Activated CD4-positive, alpha-beta memory T cell treated with anti-CD3 and anti-CD28 coated beads, Interleukin-2, amount 10 ng/mL, durations not matched to agents 7 days and 5 days (primary cell): ENCODE measurements around the gene CTIF. TPM values are rescaled to one million over a fixed set of nuclear protein-coding genes. Genes with fewer than 3 reads are reported as not detected.

Experiments
- CTCF ChIA-PET: fragments of 350-600 bp; sonication (Branson Sonifier 250); formaldehyde crosslinking; loops from one replicate; lab custom pipeline; 2021; ENCODE audit warnings: antibody characterized with exemption, inconsistent platforms; lab: Charles Lee
- POLR2A ChIA-PET: fragments of 350-600 bp; sonication (Branson Sonifier 250); formaldehyde crosslinking; loops from one replicate; lab custom pipeline; 2021; ENCODE audit warnings: antibody characterized with exemption; lab: Charles Lee
- DNase-seq: peaks from one replicate; pipeline ENCODE4 v3.0.0-alpha.2; 2020
- H3K27ac Mint-ChIP-seq: one replicate; pipeline ENCODE4 v1.8.0; 2021; ENCODE audit warnings: mild to moderate bottlenecking, mixed read lengths
- H3K27me3 Mint-ChIP-seq: one replicate; pipeline ENCODE4 v1.8.0; 2021; ENCODE audit warnings: mixed read lengths
- H3K36me3 Mint-ChIP-seq: one replicate; pipeline ENCODE4 v1.8.0; 2021; ENCODE audit warnings: low read depth, mixed read lengths
- H3K4me1 Mint-ChIP-seq: one replicate; pipeline ENCODE4 v1.8.0; 2021; ENCODE audit warnings: mixed read lengths
- H3K4me3 Mint-ChIP-seq: one replicate; pipeline ENCODE4 v1.8.0; 2021; ENCODE audit warnings: mild to moderate bottlenecking, mixed read lengths
- H3K9me3 Mint-ChIP-seq: one replicate; pipeline ENCODE4 v1.8.0; 2021; ENCODE audit warnings: mixed read lengths
- total RNA-seq, 2 experiments: library from RNA; stranded (reverse); gene quantifications; one replicate each; pipeline ENCODE4 v1.2.3, GENCODE V29; 2021

The CTIF gene
- total RNA-seq, 2 experiments from 2014 or later, result 4.9 to 5.1 TPM

- ChIA-PET CTCF (no interaction called here), POLR2A (no interaction called here)
- H3K27me3 Mint-ChIP-seq, result no peaks in the 10 kb centered on the region
- no peaks in the 10 kb centered on the region for H3K4me1 Mint-ChIP-seq
- no peak overlapping the region for H3K4me3 Mint-ChIP-seq
- no peak overlapping the region for H3K27ac Mint-ChIP-seq
- H3K9me3 Mint-ChIP-seq, result no peaks in the 10 kb centered on the region
- DNase-seq, result no peak
- no peaks in the 10 kb centered on the region for H3K36me3 Mint-ChIP-seq
These were observed 97.6 kb downstream of the CTIF start for GRCh38 chr18:48636436-48636835.

- Mint-ChIP-seq H3K9me3 (no peaks in the 10 kb centered on the region), H3K4me1 (no peaks in the 10 kb centered on the region), H3K27me3 (peaks cover 4% of the 10 kb centered on the region), H3K27ac (no peak overlapping the region), H3K36me3 (no peaks in the 10 kb centered on the region), H3K4me3 (no peak overlapping the region)
- ChIA-PET POLR2A (no interaction called here), CTCF (interaction anchor here (1.1 kb wide), 1 partner anchor 162 kb away, joined by 4 read pairs; no protein-coding TSS in a partner anchor)
- DNase-seq, result no peak
These were observed 98.5 kb downstream of the CTIF start for GRCh38 chr18:48637081-48637990.

- POLR2A ChIA-PET, result no interaction called here
- Mint-ChIP-seq H3K36me3 (no peaks in the 10 kb centered on the region), H3K4me1 (no peaks in the 10 kb centered on the region), H3K27me3 (peaks cover 6% of the 10 kb centered on the region), H3K27ac (no peak overlapping the region), H3K4me3 (no peak overlapping the region), H3K9me3 (no peaks in the 10 kb centered on the region)
- CTCF ChIA-PET, result interaction anchor here (1.1 kb wide), 1 partner anchor 163 kb away, joined by 4 read pairs; no protein-coding TSS in a partner anchor
- DNase-seq, result no peak
These were observed 99.6 kb downstream of the CTIF start for GRCh38 chr18:48638451-48638850.

GRCh38 chr18:48638896-48639771 lies 100.3 kb downstream of the CTIF start:
- POLR2A ChIA-PET, result no interaction called here
- no peaks in the 10 kb centered on the region for H3K9me3 Mint-ChIP-seq
- DNase-seq, result no peak
- no peak overlapping the region for H3K27ac Mint-ChIP-seq
- no peak overlapping the region for H3K4me3 Mint-ChIP-seq
- H3K4me1 Mint-ChIP-seq, result no peaks in the 10 kb centered on the region
- H3K36me3 Mint-ChIP-seq, result no peaks in the 10 kb centered on the region
- H3K27me3 Mint-ChIP-seq, result peaks cover 6% of the 10 kb centered on the region
- CTCF ChIA-PET, result interaction anchor here (1.1 to 1.3 kb wide), 2 partner anchors 164 kb away, joined by 4 read pairs; no protein-coding TSS in a partner anchor

DNA sequence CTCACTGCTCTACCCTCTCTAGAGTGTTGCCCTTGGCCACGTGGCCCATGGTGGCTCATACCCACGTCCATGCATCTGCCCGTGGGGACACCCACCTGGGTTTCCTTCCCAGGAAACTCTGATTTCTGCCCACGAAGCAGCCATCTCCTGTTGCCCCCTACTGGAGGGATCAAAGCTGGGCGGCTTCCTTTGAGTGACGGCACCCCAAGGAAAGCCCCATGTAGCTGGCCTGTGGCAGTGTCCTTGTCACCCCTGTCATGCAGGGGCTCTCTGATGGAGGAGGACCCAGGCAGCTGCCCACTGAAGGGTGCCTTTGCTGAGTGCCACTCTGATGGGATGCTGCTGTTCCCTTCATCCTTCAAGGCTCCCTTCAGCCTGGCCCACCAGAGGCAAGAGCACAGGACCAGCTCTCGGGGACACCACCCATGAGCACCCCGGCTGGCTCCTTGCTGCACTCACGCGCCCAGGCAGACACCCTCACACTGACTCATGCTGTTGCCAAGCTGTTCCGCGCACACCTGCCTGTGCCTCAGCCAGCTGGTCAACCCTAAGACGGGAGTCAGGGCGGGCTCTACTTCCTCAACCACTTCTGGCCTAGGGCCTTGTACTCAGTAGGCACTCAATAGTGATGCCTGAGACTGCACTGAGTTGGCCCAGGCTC lies 101.1 kb downstream of the CTIF start:
- POLR2A ChIA-PET, result no interaction called here
- H3K4me3 Mint-ChIP-seq, result no peak overlapping the region

DNA sequence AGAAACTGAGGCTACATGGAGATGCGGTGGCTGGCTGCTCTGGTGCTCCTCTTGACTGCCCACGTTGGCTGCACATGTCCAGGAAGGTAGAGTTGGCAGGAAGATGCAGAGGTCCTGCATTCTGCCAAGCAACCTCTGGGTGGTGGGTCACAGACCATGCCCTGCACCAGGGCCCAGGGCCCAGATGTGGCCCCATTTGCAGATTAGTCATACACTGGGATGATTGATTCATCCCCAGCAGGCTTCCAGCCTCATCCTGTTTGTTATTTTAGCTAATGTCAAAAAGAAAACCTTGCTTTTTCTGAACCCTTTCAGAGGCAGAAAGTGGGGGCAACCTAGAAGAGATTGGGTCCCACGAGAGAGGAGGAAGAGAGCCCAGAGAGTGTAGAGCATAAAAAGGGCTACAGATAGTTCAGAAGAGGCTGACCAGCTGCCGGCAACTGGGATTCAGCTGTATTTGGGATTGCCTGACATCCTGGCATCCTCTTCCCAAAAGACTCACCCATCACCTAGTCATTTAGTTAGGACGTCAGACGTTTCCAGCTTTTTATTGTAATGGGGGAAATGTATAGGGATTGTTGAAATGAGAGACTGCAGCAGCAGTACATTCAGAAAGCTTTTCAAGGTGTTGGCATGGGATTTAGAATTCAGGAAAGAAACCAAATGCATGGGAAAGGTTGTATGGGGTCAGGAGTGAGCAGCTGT lies 101.9 kb downstream of the CTIF start:
- no peak for DNase-seq
- Mint-ChIP-seq H3K4me3 (no peak overlapping the region), H3K36me3 (no peaks in the 10 kb centered on the region), H3K27ac (no peak overlapping the region), H3K27me3 (peaks cover 6% of the 10 kb centered on the region), H3K9me3 (no peaks in the 10 kb centered on the region), H3K4me1 (no peaks in the 10 kb centered on the region)
- ChIA-PET CTCF (interaction anchor here (1.3 to 1.6 kb wide), 3 partner anchors 9 to 165 kb away, joined by 3 to 5 read pairs (median 4); no protein-coding TSS in a partner anchor), POLR2A (no interaction called here)

More for the DNA sequence above, 101.1 kb downstream of the CTIF start:
- CTCF ChIA-PET, result interaction anchor here (1.3 to 1.6 kb wide), 3 partner anchors 10 to 164 kb away, joined by 3 to 5 read pairs (median 4); no protein-coding TSS in a partner anchor
- Mint-ChIP-seq H3K9me3 (no peaks in the 10 kb centered on the region), H3K36me3 (no peaks in the 10 kb centered on the region), H3K4me1 (no peaks in the 10 kb centered on the region), H3K27ac (no peak overlapping the region), H3K27me3 (peaks cover 6% of the 10 kb centered on the region)
- DNase-seq, result no peak

DNA sequence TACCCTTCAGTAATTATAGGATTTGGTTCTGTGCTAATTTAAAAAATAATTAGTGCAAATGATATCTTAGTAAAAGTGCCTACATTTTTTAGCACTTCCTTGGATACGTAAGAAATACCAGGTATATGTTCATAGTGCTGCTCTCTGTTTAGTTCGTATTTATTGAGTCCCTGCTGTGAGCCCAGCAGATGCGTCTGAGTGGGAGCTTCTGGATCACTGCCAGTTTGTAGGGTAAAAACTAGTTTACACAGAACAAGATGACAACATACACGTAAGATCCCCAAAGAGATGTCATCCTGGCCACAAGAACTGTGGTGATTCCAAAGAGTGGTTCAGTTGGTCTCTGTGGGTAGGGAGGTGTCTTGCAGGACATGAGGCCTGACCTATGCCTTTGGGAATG lies 103.2 kb downstream of the CTIF start:
- Mint-ChIP-seq H3K27ac (no peak overlapping the region), H3K9me3 (no peaks in the 10 kb centered on the region), H3K36me3 (no peaks in the 10 kb centered on the region), H3K4me1 (no peaks in the 10 kb centered on the region), H3K4me3 (no peak overlapping the region), H3K27me3 (peaks cover 6% of the 10 kb centered on the region)
- DNase-seq, result no peak
- ChIA-PET POLR2A (no interaction called here), CTCF (no interaction called here)

DNA sequence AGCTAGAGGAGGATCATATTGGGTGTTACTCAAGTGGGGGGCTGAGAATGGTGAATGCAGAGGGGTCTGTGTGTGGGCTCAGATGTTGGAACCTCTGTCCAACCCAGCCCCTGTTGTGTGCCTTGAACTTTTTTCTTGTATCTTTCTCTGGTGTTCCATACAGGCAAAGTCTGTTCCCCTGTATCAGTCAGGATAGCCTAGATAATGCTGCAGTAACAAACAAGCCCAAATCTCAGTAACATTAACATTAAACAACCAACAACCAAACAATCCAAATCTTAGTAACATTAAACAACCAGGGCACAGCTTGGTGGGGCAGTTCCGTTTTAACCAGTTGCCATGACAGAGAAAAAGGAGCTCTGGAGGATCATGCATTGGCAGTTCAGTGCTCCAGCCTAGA lies 103.7 kb downstream of the CTIF start:
- CTCF ChIA-PET, result no interaction called here
- no peak overlapping the region for H3K4me3 Mint-ChIP-seq
- POLR2A ChIA-PET, result no interaction called here
- no peak overlapping the region for H3K27ac Mint-ChIP-seq
- H3K9me3 Mint-ChIP-seq, result no peaks in the 10 kb centered on the region
- no peaks in the 10 kb centered on the region for H3K36me3 Mint-ChIP-seq
- H3K4me1 Mint-ChIP-seq, result no peaks in the 10 kb centered on the region
- H3K27me3 Mint-ChIP-seq, result peaks cover 6% of the 10 kb centered on the region
- no peak for DNase-seq

GRCh38 chr18:48643262-48643661 lies 104.4 kb downstream of the CTIF start:
- Mint-ChIP-seq H3K27me3 (peaks cover 6% of the 10 kb centered on the region), H3K27ac (no peak overlapping the region), H3K36me3 (no peaks in the 10 kb centered on the region), H3K4me1 (no peaks in the 10 kb centered on the region), H3K9me3 (no peaks in the 10 kb centered on the region), H3K4me3 (no peak overlapping the region)
- no peak for DNase-seq
- ChIA-PET CTCF (no interaction called here), POLR2A (no interaction called here)

- Mint-ChIP-seq H3K27me3 (peaks cover 6% of the 10 kb centered on the region), H3K9me3 (no peaks in the 10 kb centered on the region), H3K4me3 (no peak overlapping the region), H3K27ac (no peak overlapping the region), H3K4me1 (no peaks in the 10 kb centered on the region), H3K36me3 (no peaks in the 10 kb centered on the region)
- CTCF ChIA-PET, result no interaction called here
- POLR2A ChIA-PET, result no interaction called here
- no peak for DNase-seq
These were observed 105.2 kb downstream of the CTIF start for GRCh38 chr18:48644029-48644428.

GRCh38 chr18:48645427-48646002 lies 106.7 kb downstream of the CTIF start:
- H3K36me3 Mint-ChIP-seq, result no peaks in the 10 kb centered on the region

GRCh38 chr18:48646976-48647375 lies 108.1 kb downstream of the CTIF start:
- no peaks in the 10 kb centered on the region for H3K4me1 Mint-ChIP-seq
- no peak overlapping the region for H3K27ac Mint-ChIP-seq
- H3K36me3 Mint-ChIP-seq, result no peaks in the 10 kb centered on the region
- no peaks in the 10 kb centered on the region for H3K9me3 Mint-ChIP-seq
- no peak for DNase-seq
- H3K27me3 Mint-ChIP-seq, result peaks cover 21% of the 10 kb centered on the region
- CTCF ChIA-PET, result interaction anchor here (0.7 kb wide), 1 partner anchor 203 kb away, joined by 3 read pairs; no protein-coding TSS in a partner anchor
- no peak overlapping the region for H3K4me3 Mint-ChIP-seq
- POLR2A ChIA-PET, result no interaction called here

More at GRCh38 chr18:48645427-48646002, 106.7 kb downstream of the CTIF start:
- no peak overlapping the region for H3K27ac Mint-ChIP-seq
- H3K27me3 Mint-ChIP-seq, result peaks cover 10% of the 10 kb centered on the region
- H3K4me1 Mint-ChIP-seq, result no peaks in the 10 kb centered on the region
- no peak for DNase-seq
- H3K4me3 Mint-ChIP-seq, result no peak overlapping the region
- no peaks in the 10 kb centered on the region for H3K9me3 Mint-ChIP-seq
- ChIA-PET POLR2A (no interaction called here), CTCF (no interaction called here)
